AG04450 (cell line): ENCODE results near the gene ADAMTSL1. TPM values are rescaled to one million over a fixed set of nuclear protein-coding genes. Genes with fewer than 3 reads are reported as not detected.

Source experiments
- CTCF ChIA-PET: fragments of 300-600, 350-600 bp; formaldehyde crosslinking; extraction: SDS; loops from one replicate; lab custom pipeline; 2022; ENCODE audit warnings: antibody characterized with exemption, inconsistent platforms; lab: Charles Lee
- POLR2A ChIA-PET: fragments of 350-600 bp; formaldehyde crosslinking; extraction: SDS; loops from one replicate; lab custom pipeline; 2021; ENCODE audit warnings: antibody characterized with exemption, inconsistent platforms; lab: Yijun Ruan, JAX
- DNase-seq: peaks from one replicate; pipeline ENCODE4 v3.0.0-alpha.2; 2011; ENCODE audit warnings: low read depth, low spot score
- H3K27ac ChIP-seq: one replicate; pipeline ENCODE4 v1.5.1; 2012; ENCODE audit warnings: low read depth, low read length, control low read depth
- H3K27me3 ChIP-seq: one replicate; pipeline ENCODE4 v1.6.0; 2012; ENCODE audit warnings: low read length; ENCODE audit not compliant: control insufficient read depth, insufficient read depth
- H3K4me3 ChIP-seq: 2 replicates; pipeline ENCODE4 v1.5.1; 2011; ENCODE audit warnings: mild to moderate bottlenecking, low read depth, low read length, control low read depth
- H3K9me3 ChIP-seq: 2 replicates; pipeline ENCODE4 v1.5.1; 2012; ENCODE audit warnings: low read length; ENCODE audit not compliant: control insufficient read depth, insufficient read depth
- polyA plus RNA-seq: library from polyadenylated mRNA; depleted of rRNA; stranded (reverse); fragments of >200 nt; gene quantifications from 2 replicates; pipeline ENCODE4 v1.2.3, GENCODE V29; 2011
- TF ChIP-seq, protein P1 (sequence below): IDR thresholded peaks from 2 replicates; pipeline ENCODE4 v1.5.1; 2011; ENCODE audit warnings: low read depth, low read length, control low read depth, inconsistent platforms

Gene ADAMTSL1
- polyA plus RNA-seq, 1 experiment, result 22.2 TPM

DNA sequence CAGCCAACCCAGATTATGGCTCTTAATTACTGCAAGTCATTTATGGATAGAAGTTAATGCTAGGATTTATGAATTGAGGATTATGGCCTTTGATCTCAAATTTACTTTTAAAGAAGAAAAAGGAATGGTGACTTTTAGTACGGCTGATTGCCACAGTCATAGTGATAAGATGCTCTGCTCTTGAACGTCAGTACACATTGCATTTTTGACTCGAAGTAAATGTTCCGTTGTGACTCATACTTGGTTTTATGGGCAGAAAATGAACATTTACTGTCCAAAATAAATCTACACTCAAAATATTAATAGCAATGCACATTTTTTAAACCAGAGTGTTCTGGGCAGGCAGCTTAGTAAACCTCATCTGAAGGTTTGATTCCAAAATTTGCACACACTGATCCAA lies 830 bp downstream of the ADAMTSL1 start:
- ChIA-PET CTCF (interaction anchor here (2.6 to 5.6 kb wide), 2 partner anchors 32 to 554 kb away, joined by 6 to 41 read pairs; no protein-coding TSS in a partner anchor), POLR2A (interaction anchor here (0.6 kb wide), 1 partner anchor 219 kb away, joined by 3 read pairs; no protein-coding TSS in a partner anchor)
- DNase-seq, result no peak
- H3K27ac ChIP-seq, result no peak overlapping the region
- H3K4me3 ChIP-seq, result peak overlapping the region; percentile 63
- TF ChIP-seq, protein P1, sequence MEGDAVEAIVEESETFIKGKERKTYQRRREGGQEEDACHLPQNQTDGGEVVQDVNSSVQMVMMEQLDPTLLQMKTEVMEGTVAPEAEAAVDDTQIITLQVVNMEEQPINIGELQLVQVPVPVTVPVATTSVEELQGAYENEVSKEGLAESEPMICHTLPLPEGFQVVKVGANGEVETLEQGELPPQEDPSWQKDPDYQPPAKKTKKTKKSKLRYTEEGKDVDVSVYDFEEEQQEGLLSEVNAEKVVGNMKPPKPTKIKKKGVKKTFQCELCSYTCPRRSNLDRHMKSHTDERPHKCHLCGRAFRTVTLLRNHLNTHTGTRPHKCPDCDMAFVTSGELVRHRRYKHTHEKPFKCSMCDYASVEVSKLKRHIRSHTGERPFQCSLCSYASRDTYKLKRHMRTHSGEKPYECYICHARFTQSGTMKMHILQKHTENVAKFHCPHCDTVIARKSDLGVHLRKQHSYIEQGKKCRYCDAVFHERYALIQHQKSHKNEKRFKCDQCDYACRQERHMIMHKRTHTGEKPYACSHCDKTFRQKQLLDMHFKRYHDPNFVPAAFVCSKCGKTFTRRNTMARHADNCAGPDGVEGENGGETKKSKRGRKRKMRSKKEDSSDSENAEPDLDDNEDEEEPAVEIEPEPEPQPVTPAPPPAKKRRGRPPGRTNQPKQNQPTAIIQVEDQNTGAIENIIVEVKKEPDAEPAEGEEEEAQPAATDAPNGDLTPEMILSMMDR, result no peak
- no peaks in the 10 kb centered on the region for H3K27me3 ChIP-seq
- H3K9me3 ChIP-seq, result no peaks in the 10 kb centered on the region

DNA sequence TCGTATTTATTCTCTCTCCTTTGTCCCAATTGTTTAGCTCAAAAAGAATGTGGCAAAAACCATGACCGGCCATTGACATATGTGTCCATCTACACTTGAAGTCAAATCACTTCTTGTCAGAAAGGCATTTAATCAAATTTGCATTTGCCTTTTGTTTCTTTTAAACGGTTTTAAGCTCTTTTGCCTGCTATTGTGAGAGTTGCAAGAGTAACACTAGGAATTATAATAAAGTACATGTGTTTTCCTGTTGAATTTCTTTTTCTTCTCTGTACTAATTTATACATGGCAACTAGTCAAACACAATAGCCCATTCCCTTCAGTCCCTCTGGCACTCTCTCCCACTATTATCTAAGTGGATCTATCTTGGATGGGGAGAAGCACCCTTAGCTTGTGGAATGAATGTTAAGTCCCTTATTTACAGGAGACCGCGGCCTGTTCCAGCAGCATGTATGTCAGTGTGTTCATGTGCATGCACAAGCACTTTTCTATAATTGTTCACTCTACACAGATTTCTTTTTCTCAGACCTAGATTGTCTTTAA lies 3.2 kb downstream of the ADAMTSL1 start:
- Histone ChIP-seq H3K27ac (no peak overlapping the region), H3K27me3 (no peaks in the 10 kb centered on the region), H3K9me3 (no peaks in the 10 kb centered on the region), H3K4me3 (no peak overlapping the region)
- no peak for DNase-seq
- TF ChIP-seq, protein P1, result no peak
- ChIA-PET CTCF (interaction anchor here (1.5 to 5.6 kb wide), 3 partner anchors 35 to 551 kb away, joined by 3 to 41 read pairs (median 6); no protein-coding TSS in a partner anchor), POLR2A (no interaction called here)

DNA sequence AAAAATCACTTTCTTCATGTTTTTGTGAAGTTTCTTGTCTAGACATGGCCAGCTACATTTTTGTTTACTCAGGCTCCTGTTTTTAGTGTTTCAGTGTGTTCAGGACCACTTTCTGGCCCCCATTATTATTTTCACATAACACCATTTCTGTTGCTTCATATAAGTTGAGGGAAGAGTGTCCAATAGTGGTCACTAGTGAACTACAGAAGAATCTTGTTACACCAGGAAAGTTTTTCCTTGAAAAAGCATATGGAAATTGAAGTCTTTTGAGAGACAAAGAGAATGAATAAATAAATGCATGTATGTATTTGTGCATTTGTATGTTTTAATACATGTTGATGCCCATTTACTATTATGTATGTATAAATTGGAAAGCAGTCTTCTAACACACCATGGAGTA lies 3.8 kb downstream of the ADAMTSL1 start:
- TF ChIP-seq, protein P1, result peak; percentile 32
- Histone ChIP-seq H3K9me3 (no peaks in the 10 kb centered on the region), H3K27ac (no peak overlapping the region), H3K27me3 (no peaks in the 10 kb centered on the region), H3K4me3 (no peak overlapping the region)
- no peak for DNase-seq
- CTCF ChIA-PET, result interaction anchor here (5.6 kb wide), 1 partner anchor 35 kb away, joined by 41 read pairs; no protein-coding TSS in a partner anchor
- POLR2A ChIA-PET, result no interaction called here

- Histone ChIP-seq H3K9me3 (peaks cover 4% of the 10 kb centered on the region; the same call in 1 of the 2 replicates), H3K4me3 (no peak overlapping the region), H3K27me3 (no peaks in the 10 kb centered on the region), H3K27ac (peak overlapping the region; percentile 65)
- TF ChIP-seq, protein P1, result no peak
- DNase-seq, result no peak
- ChIA-PET POLR2A (interaction anchor here (0.7 to 0.8 kb wide), 2 partner anchors 11 to 12 kb away, joined by 3 read pairs; no protein-coding TSS in a partner anchor), CTCF (interaction anchor here (1.1 to 5.6 kb wide), 3 partner anchors 36 to 571 kb away, joined by 4 to 41 read pairs (median 4); partner anchors contain the start of gene RRAGA)
These were observed 4.8 kb downstream of the ADAMTSL1 start for GRCh38 chr9:18478501-18479361.
